OCI-LY7 (cell line): ENCODE results near the gene RANBP17.

Experiments used
- CTCF ChIP-seq: fragments of 200-600 bp; sonication (generic); conservative IDR thresholded peaks from 2 replicates; pipeline ENCODE4 v1.5.1; 2014; ENCODE audit warnings: mild to moderate bottlenecking, antibody characterized with exemption, low read length, moderate library complexity, mixed read lengths
- EZH2phosphoT487 ChIP-seq: fragments of 200-600 bp; sonication (generic); IDR thresholded peaks from 2 replicates; pipeline ENCODE4 v1.6.1; 2018; ENCODE audit warnings: low read depth, borderline replicate concordance, mild to moderate bottlenecking, mixed run types, antibody characterized with exemption, low read length, moderate library complexity, mixed read lengths

- TF ChIP-seq CTCF = no peak
- no peak for TF ChIP-seq EZH2phosphoT487
These were observed 300.3 kb downstream of the RANBP17 start for GRCh38 chr5:171162165-171162564.
